A673 (cell line): Measurements from ENCODE around the gene NKD1. TPM values are rescaled to one million over a fixed set of nuclear protein-coding genes. Genes with fewer than 3 reads are reported as not detected.

Source experiments
- BruUV-seq: library from RNA; stranded (reverse); fragments of 400-500 nt; replicated peaks from 2 replicates; lab custom pipeline; 2021; lab: Mats Ljungman, UMichigan
- CTCF ChIA-PET: fragments of 300-600 bp; sonication (Branson Sonifier 250); formaldehyde crosslinking; loops from one replicate; lab custom pipeline; 2022; ENCODE audit warnings: antibody characterized with exemption; lab: Charles Lee
- POLR2A ChIA-PET: fragments of 300-600 bp; sonication (Branson Sonifier 250); formaldehyde crosslinking; loops from one replicate; lab custom pipeline; 2022; ENCODE audit warnings: antibody characterized with exemption; ENCODE audit not compliant: low non-redundant PET; lab: Charles Lee
- DNase-seq: peaks from one replicate; pipeline ENCODE4 v3.0.0-alpha.2; 2015; ENCODE audit warnings: low spot score
- H3K27ac ChIP-seq: fragments of 200-600 bp; sonication (generic); 2 replicates; pipeline ENCODE4 v1.5.1; 2016; ENCODE audit warnings: mixed run types, low read depth, mild to moderate bottlenecking, mixed read lengths, antibody characterized with exemption, low read length; ENCODE audit not compliant: poor library complexity, severe bottlenecking
- H3K27me3 ChIP-seq: fragments of 200-600 bp; sonication (generic); replicated peaks from 2 replicates; pipeline ENCODE4 v1.6.1; 2017; ENCODE audit warnings: mixed run types, low read depth, mild to moderate bottlenecking, mixed read lengths, antibody characterized with exemption, low read length; ENCODE audit not compliant: insufficient read depth, poor library complexity
- H3K36me3 ChIP-seq: fragments of 200-600 bp; sonication (generic); 2 replicates; pipeline ENCODE4 v1.6.1; 2016; ENCODE audit warnings: mixed run types, mild to moderate bottlenecking, mixed read lengths, antibody characterized with exemption, low read length; ENCODE audit not compliant: insufficient read depth, poor library complexity, severe bottlenecking
- H3K4me1 ChIP-seq: fragments of 200-600 bp; sonication (generic); 2 replicates; pipeline ENCODE4 v1.6.1; 2017; ENCODE audit warnings: mixed run types, mild to moderate bottlenecking, mixed read lengths, antibody characterized with exemption, low read length; ENCODE audit not compliant: insufficient read depth, poor library complexity, severe bottlenecking
- H3K4me3 ChIP-seq: fragments of 200-600 bp; sonication (generic); 2 replicates; pipeline ENCODE4 v1.5.1; 2016; ENCODE audit warnings: low read depth, mixed run types, mild to moderate bottlenecking, mixed read lengths, low read length; ENCODE audit not compliant: poor library complexity, severe bottlenecking
- H3K9me3 ChIP-seq: fragments of 200-600 bp; sonication (generic); 2 replicates; pipeline ENCODE4 v1.6.1; 2016; ENCODE audit warnings: mixed run types, low read depth, mild to moderate bottlenecking, mixed read lengths, antibody characterized with exemption, low read length; ENCODE audit not compliant: poor library complexity, severe bottlenecking
- EZH2 ChIP-seq: fragments of 200-600 bp; sonication (generic); IDR thresholded peaks from 2 replicates; pipeline ENCODE4 v1.6.1; 2017; ENCODE audit warnings: borderline replicate concordance, low read depth, mild to moderate bottlenecking, mixed read lengths, antibody characterized with exemption, low read length; ENCODE audit not compliant: poor library complexity, severe bottlenecking
- intact Hi-C: fragments of 100-400 bp; cut with micrococcal nuclease; formaldehyde crosslinking; loops from one replicate; pipeline ENCODE4 v1.10.0; 2022; ENCODE audit not compliant: unreplicated experiment
- total RNA-seq: library from RNA; stranded (reverse); gene quantifications from 2 replicates; pipeline ENCODE4 v1.2.3, GENCODE V29; 2021
- TF ChIP-seq, protein P1 (sequence below): fragments of 300-800, 200-600 bp; sonication (generic); conservative IDR thresholded peaks from 2 replicates; pipeline ENCODE4 v1.5.1; 2017; ENCODE audit warnings: low read depth, mild to moderate bottlenecking, antibody characterized with exemption, low read length, moderate library complexity, mixed read lengths

Gene NKD1
- total RNA-seq, 1 experiment from 2014 or later, result 1.1 TPM

- H3K4me1 ChIP-seq, result no peaks in the 10 kb centered on the region
- ChIA-PET POLR2A (no interaction called here), CTCF (interaction anchor here (1.0 kb wide), 1 partner anchor 9 kb away, joined by 6 read pairs; no protein-coding TSS in a partner anchor)
- intact Hi-C loops, result no loop called here
- H3K27me3 ChIP-seq, result no peaks in the 10 kb centered on the region
- DNase-seq, result no peak
- no peak overlapping the region for H3K27ac ChIP-seq
- TF ChIP-seq, protein P1, sequence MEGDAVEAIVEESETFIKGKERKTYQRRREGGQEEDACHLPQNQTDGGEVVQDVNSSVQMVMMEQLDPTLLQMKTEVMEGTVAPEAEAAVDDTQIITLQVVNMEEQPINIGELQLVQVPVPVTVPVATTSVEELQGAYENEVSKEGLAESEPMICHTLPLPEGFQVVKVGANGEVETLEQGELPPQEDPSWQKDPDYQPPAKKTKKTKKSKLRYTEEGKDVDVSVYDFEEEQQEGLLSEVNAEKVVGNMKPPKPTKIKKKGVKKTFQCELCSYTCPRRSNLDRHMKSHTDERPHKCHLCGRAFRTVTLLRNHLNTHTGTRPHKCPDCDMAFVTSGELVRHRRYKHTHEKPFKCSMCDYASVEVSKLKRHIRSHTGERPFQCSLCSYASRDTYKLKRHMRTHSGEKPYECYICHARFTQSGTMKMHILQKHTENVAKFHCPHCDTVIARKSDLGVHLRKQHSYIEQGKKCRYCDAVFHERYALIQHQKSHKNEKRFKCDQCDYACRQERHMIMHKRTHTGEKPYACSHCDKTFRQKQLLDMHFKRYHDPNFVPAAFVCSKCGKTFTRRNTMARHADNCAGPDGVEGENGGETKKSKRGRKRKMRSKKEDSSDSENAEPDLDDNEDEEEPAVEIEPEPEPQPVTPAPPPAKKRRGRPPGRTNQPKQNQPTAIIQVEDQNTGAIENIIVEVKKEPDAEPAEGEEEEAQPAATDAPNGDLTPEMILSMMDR, result no peak
- no peak for TF ChIP-seq EZH2
- no peaks in the 10 kb centered on the region for H3K36me3 ChIP-seq
- H3K4me3 ChIP-seq, result no peak overlapping the region
- no TSS peak for BruUV-seq
- peaks cover 13% of the 10 kb centered on the region for H3K9me3 ChIP-seq
Observed at GRCh38 chr16:50676684-50677225, 128.6 kb downstream of the NKD1 start.

DNA sequence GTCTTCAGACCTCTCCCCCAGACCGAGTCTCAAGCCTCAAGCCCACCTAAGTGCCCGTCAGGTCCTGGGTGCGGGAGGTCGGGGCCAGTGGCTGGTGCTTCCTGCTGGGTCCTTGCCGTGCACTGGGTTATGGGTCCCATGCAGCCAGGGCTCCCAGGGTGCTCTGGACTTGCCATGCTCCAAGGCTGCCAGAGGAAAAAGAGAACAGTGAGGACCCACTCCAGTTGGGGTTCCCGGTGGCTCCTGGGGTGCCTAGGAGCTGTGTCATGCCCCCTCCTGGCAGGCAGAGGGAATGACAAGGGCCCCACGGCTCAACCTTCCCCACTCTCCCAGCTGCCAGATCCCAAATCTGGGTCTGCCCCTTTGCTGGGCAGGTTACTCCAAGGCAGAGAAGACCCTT, 129.2 kb downstream of the NKD1 start:
- H3K4me3 ChIP-seq, result no peak overlapping the region
- peaks cover 7% of the 10 kb centered on the region for H3K9me3 ChIP-seq
- ChIA-PET CTCF (interaction anchor here (1.0 kb wide), 1 partner anchor 8 kb away, joined by 6 read pairs; no protein-coding TSS in a partner anchor), POLR2A (no interaction called here)
- no peaks in the 10 kb centered on the region for H3K27me3 ChIP-seq
- H3K36me3 ChIP-seq, result no peaks in the 10 kb centered on the region
- TF ChIP-seq, protein P1, result peak; percentile 54
- no peak for TF ChIP-seq EZH2
- intact Hi-C loops, result no loop called here
- no peak overlapping the region for H3K27ac ChIP-seq
- DNase-seq, result no peak
- BruUV-seq, result no TSS peak
- H3K4me1 ChIP-seq, result no peaks in the 10 kb centered on the region

DNA sequence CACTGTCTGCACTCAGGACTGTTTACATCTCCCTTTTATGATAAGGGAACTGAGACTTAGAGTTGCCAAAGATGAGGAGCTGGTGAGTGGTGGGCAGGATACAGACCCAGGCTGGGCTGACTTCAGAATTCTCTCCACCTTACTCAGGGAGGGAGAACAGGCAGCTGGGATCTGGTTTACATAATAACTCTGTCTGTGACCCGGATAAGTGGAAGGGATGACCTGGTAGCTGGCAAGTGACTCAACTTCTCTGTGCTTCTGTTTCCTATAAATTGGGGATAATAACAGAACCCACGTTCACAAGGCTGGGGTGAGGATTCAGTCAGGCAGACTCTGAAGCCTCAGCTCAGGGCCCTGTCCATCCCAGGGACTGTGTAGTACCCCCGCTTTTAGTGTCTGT, 130.3 kb downstream of the NKD1 start:
- BruUV-seq, result no TSS peak

More for the DNA sequence above, 130.3 kb downstream of the NKD1 start:
- ChIA-PET CTCF (interaction anchor here (1.1 kb wide), 1 partner anchor 13 kb away, joined by 4 read pairs; no protein-coding TSS in a partner anchor), POLR2A (no interaction called here)
- H3K4me3 ChIP-seq, result no peak overlapping the region
- TF ChIP-seq, protein P1, result no peak
- no peak for TF ChIP-seq EZH2
- H3K36me3 ChIP-seq, result no peaks in the 10 kb centered on the region
- H3K27ac ChIP-seq, result no peak overlapping the region
- no peaks in the 10 kb centered on the region for H3K27me3 ChIP-seq
- no peak for DNase-seq
- H3K4me1 ChIP-seq, result no peaks in the 10 kb centered on the region
- intact Hi-C loops, result no loop called here
- H3K9me3 ChIP-seq, result no peaks in the 10 kb centered on the region
